ENCODE results near the gene MYO5B. TPM values are rescaled to one million over a fixed set of nuclear protein-coding genes. Genes with fewer than 3 reads are reported as not detected.

The MYO5B gene
- total RNA-seq, 2 experiments from 2014 or later: not detected

- no peak for DNase-seq (ENCODE audit: low spot score)
- no peaks in the 10 kb centered on the region for H3K36me3 ChIP-seq (ENCODE audit: insufficient read depth, low read length)
- BruUV-seq (replicated peaks): no TSS peak
- no peaks in the 10 kb centered on the region for H4K20me1 ChIP-seq (ENCODE audit: insufficient read depth, low read length)
- TF ChIP-seq, protein P1, sequence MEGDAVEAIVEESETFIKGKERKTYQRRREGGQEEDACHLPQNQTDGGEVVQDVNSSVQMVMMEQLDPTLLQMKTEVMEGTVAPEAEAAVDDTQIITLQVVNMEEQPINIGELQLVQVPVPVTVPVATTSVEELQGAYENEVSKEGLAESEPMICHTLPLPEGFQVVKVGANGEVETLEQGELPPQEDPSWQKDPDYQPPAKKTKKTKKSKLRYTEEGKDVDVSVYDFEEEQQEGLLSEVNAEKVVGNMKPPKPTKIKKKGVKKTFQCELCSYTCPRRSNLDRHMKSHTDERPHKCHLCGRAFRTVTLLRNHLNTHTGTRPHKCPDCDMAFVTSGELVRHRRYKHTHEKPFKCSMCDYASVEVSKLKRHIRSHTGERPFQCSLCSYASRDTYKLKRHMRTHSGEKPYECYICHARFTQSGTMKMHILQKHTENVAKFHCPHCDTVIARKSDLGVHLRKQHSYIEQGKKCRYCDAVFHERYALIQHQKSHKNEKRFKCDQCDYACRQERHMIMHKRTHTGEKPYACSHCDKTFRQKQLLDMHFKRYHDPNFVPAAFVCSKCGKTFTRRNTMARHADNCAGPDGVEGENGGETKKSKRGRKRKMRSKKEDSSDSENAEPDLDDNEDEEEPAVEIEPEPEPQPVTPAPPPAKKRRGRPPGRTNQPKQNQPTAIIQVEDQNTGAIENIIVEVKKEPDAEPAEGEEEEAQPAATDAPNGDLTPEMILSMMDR (conservative IDR thresholded peaks at IDR 0.05; ENCODE audit: low read length): no peak
- no peak for TF ChIP-seq EZH2phosphoT487 (IDR thresholded peaks at IDR 0.05; ENCODE audit: borderline replicate concordance, low read depth, low read length)
- intact Hi-C loops (cut with micrococcal nuclease; ENCODE audit: unreplicated experiment): loop anchor here (5.0 kb wide), 1 partner anchor 420 kb away; no protein-coding TSS in a partner anchor
- ChIA-PET POLR2A (no interaction called here), CTCF (ENCODE audit: unreplicated experiment) (interaction anchor here (0.5 kb wide), 1 partner anchor 189 kb away, joined by 3 read pairs; no protein-coding TSS in a partner anchor)
- H2AFZ ChIP-seq (ENCODE audit: low read length): no peak overlapping the region
- H3K27ac ChIP-seq (ENCODE audit: low read depth, low read length, poor library complexity, severe bottlenecking): no peak overlapping the region
- H3K79me2 ChIP-seq (ENCODE audit: insufficient read depth, low read depth, low read length): no peaks in the 10 kb centered on the region
- no peaks in the 10 kb centered on the region for H3K9me2 ChIP-seq (ENCODE audit: insufficient read depth, low read length)
- H3K9me3 ChIP-seq (ENCODE audit: low read length): no peaks in the 10 kb centered on the region
- no peak overlapping the region for H3K4me3 ChIP-seq (ENCODE audit: low read depth, low read length, poor library complexity, severe bottlenecking)
- no peak overlapping the region for H3K4me2 ChIP-seq (ENCODE audit: low read length)
- H3K4me1 ChIP-seq (ENCODE audit: insufficient read depth, low read length, poor library complexity, severe bottlenecking): no peaks in the 10 kb centered on the region
Observed at GRCh38 chr18:50011813-50012435, 183.0 kb downstream of the MYO5B start.

- intact Hi-C loops (cut with micrococcal nuclease; ENCODE audit: unreplicated experiment): loop anchor here (5.0 kb wide), 2 partner anchors 347 to 422 kb away; no protein-coding TSS in a partner anchor
- Histone ChIP-seq H2AFZ (ENCODE audit: low read length) (no peak overlapping the region), H3K9me3 (ENCODE audit: low read length) (no peaks in the 10 kb centered on the region), H3K9me2 (ENCODE audit: insufficient read depth, low read length) (no peaks in the 10 kb centered on the region), H3K4me2 (ENCODE audit: low read length) (no peak overlapping the region), H3K27ac (ENCODE audit: low read depth, low read length, poor library complexity, severe bottlenecking) (no peak overlapping the region), H3K4me1 (ENCODE audit: insufficient read depth, low read length, poor library complexity, severe bottlenecking) (no peaks in the 10 kb centered on the region), H3K79me2 (ENCODE audit: insufficient read depth, low read depth, low read length) (no peaks in the 10 kb centered on the region), H3K36me3 (ENCODE audit: insufficient read depth, low read length) (no peaks in the 10 kb centered on the region), H4K20me1 (ENCODE audit: insufficient read depth, low read length) (no peaks in the 10 kb centered on the region), H3K4me3 (ENCODE audit: low read depth, low read length, poor library complexity, severe bottlenecking) (no peak overlapping the region)
- TF ChIP-seq EZH2phosphoT487 (IDR thresholded peaks at IDR 0.05; ENCODE audit: borderline replicate concordance, low read depth, low read length): no peak
- TF ChIP-seq, protein P1 (conservative IDR thresholded peaks at IDR 0.05; ENCODE audit: low read length): peak; percentile 65
- peak; percentile 36 for DNase-seq (ENCODE audit: low spot score)
- no TSS peak for BruUV-seq (replicated peaks)
- ChIA-PET CTCF (ENCODE audit: unreplicated experiment) (no interaction called here), POLR2A (no interaction called here)
Observed at GRCh38 chr18:50009773-50010335, 185.1 kb downstream of the MYO5B start.

GRCh38 chr18:50008306-50008705, 186.6 kb downstream of the MYO5B start:
- Histone ChIP-seq H3K4me1 (ENCODE audit: insufficient read depth, low read length, poor library complexity, severe bottlenecking) (no peaks in the 10 kb centered on the region), H3K4me2 (ENCODE audit: low read length) (no peak overlapping the region), H4K20me1 (ENCODE audit: insufficient read depth, low read length) (no peaks in the 10 kb centered on the region), H3K4me3 (ENCODE audit: low read depth, low read length, poor library complexity, severe bottlenecking) (no peak overlapping the region), H3K9me2 (ENCODE audit: insufficient read depth, low read length) (no peaks in the 10 kb centered on the region), H3K9me3 (ENCODE audit: low read length) (no peaks in the 10 kb centered on the region), H3K27ac (ENCODE audit: low read depth, low read length, poor library complexity, severe bottlenecking) (no peak overlapping the region), H3K79me2 (ENCODE audit: insufficient read depth, low read depth, low read length) (no peaks in the 10 kb centered on the region), H2AFZ (ENCODE audit: low read length) (no peak overlapping the region), H3K36me3 (ENCODE audit: insufficient read depth, low read length) (no peaks in the 10 kb centered on the region)
- BruUV-seq (replicated peaks): no TSS peak
- POLR2A ChIA-PET: no interaction called here
- TF ChIP-seq, protein P1 (conservative IDR thresholded peaks at IDR 0.05; ENCODE audit: low read length): no peak
- TF ChIP-seq EZH2phosphoT487 (IDR thresholded peaks at IDR 0.05; ENCODE audit: borderline replicate concordance, low read depth, low read length): no peak
- CTCF ChIA-PET (ENCODE audit: unreplicated experiment): no interaction called here
- DNase-seq (ENCODE audit: low spot score): no peak
- intact Hi-C loops (cut with micrococcal nuclease; ENCODE audit: unreplicated experiment): loop anchor here (5.0 kb wide), 1 partner anchor 349 kb away; no protein-coding TSS in a partner anchor
